GM19099 (cell line): ENCODE data around the gene KYNU.

Source experiments
- POLR2A ChIP-seq: IDR thresholded peaks from 3 replicates; pipeline ENCODE4 v1.6.1; 2011; ENCODE audit warnings: low read depth; ENCODE audit not compliant: insufficient read length; ENCODE audit errors: extremely low read depth

Gene KYNU

DNA sequence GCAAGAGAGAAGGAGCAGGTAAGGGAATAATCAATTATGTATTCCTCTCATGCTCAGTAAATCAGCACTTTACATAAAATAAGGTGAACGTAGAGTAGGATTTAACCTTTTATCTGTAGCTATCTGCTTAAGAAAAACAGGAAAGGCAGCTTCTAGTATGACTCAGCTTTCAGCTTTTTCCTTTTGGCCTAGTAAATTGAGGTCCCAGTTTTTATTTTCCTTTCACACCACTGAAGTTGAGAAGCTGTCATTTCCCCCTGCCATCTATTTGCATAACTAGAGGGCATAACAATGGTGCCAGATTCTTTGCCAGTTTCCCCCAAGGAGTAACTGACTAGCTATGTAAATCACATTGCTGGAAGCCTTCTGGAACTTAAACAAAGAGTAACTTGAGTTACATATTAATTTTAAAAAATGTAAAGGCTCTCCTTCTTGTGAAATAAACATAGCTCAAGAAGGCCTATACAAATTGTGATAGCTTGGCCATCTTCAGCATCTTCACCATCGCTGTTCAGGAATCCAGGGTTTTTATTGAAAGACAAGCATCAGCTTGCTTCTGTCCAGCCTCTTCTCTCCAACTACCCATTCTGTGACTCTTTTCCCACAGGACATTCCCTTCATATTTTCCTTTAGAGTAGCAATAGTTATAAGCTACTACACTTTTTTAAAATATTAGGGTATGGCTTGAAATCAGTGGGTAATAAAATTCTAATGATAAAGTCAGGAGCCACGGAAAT lies 97.0 kb downstream of the KYNU start:
- no peak for TF ChIP-seq POLR2A

DNA sequence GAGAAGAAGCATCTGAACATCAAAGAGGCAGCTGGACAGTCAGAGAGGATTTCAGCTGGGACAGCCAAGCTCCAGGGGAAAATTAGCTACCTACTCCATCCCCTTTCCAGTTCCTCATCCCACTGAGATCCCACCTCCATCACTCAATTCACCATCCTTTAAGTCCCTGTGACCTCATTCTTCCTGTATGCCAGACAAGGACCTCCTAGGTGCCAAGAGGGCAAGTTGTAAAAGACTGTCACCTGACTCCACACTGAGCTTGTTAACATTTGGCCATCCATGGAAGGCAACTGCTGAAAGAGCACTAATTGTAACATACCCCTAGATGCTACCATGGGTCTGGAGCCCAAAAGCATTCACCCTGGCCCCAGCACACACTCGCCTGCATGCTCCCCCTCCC lies 97.8 kb downstream of the KYNU start:
- no peak for TF ChIP-seq POLR2A

DNA sequence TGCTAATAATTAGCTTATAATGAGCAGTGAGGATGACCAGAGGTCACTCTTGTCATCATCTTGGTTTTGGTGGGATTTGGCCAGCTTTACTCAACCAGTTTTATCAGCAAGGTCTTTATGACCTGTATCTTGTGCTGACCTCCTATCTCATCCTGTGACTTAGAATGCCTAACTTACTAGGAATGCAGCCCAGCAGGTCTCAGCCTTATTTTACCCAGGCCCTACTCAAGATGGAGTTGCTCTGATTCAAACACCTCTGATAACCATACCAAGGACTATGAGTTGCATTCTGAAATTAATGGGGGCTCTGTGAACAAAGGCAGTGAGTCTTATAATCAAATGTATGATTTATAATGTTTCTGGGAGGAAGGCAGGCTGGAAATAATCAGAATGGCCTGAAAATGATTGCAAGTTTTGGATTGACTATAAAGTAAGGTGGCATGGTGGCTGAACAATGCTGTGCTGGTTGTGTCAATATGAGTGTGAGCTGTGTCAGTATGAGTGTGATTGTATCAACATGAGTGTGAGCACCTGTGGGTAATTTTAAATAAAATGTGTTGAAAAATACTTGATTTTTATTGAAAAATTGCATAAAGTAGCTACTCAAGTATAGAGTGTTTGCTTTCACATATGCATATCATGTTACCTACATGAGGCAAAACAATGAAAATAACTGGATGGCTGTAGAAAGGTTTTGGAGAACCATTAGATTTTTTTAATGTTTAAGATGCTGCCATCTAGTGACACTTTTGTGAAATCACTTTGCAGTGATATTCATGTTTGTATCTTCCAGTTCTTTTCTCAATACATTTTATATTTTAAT lies 103.0 kb downstream of the KYNU start:
- no peak for TF ChIP-seq POLR2A

DNA sequence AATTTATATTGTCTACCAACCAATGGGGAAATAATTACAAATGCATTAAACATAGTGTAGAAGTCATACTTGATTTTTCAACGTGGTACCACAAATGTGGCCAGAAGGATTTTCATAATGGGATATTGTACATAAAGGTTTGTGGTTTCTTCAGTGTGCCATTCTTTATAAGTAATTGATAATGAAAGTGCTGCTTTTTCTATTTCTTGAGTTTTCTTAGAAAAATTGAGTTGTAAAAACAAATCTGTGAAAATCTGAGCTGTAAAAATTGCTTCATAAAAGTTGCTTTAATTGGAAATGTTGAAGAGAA lies 103.6 kb downstream of the KYNU start:
- no peak for TF ChIP-seq POLR2A

DNA sequence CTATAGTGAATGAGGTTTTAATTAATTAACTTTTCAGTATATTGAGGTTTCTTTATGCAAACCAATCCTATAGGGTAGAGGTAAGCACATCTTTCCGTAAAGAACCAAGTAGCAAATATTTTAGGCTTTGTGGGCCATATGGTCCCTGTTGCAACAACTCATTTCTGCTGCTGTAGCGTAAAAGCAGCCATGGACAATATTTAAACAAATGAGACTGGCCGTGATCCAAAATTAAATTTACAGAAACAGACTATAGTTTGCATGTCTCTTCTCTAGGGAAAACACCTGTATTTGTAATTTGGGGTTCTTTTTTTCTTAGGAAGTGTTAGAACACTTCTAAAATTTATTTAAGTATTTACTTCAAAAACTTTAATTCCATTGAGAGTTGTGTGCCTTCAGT lies 104.3 kb downstream of the KYNU start:
- no peak for TF ChIP-seq POLR2A

DNA sequence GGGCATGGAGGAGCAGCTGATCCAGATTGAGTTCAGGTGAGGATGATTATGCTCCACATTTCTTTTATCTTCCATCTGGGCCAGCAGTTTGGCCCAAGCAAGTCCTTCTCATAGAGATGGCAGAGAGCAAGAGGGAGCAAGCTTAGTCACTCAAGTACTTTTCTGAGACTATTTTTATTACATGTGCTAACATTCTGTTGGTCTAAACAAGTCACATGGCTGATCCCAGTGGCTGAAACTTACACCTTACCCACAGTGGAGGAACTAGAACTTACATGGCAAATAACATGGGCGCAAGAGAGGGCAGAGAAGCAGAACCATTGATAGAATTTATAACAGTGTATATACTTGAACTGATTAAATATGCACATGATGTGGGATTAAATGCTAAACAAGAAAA lies 105.7 kb downstream of the KYNU start:
- no peak for TF ChIP-seq POLR2A

DNA sequence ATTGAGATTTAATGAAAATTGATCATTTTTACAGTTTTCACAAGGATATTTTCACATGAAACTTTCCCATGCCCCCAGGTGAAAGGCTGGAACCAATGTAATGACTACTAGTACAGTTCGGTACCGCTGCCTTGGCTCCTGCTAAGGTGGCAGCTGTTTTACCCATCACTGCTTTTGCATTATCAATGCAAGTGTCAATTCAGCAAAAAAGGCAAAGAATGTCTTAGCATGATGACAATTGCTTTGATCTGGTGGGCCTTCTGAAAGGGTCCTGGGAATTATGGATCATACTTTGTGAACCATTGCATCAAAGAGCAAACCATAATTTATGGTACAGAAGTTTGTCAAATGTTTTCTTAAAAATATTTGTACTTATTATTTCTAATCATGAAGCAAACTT lies 107.2 kb downstream of the KYNU start:
- no peak for TF ChIP-seq POLR2A

DNA sequence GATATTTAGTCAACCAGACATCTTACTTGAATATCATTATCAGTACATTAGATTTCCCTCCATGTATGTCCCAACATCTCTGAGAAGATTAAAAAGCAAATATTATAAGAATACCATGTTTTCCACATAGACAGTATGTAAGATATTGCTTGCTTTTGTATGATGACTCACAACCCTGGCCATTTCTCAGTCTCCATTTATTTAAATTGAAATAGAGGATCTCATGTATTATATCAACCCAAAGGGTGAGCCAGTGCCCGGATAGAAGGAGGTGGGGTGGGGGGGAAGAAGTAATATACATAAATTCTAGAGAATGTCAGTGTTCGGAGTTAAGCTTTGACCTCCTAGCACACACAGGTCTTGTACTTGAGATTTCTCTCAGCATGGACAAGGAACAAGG lies 109.6 kb downstream of the KYNU start:
- TF ChIP-seq POLR2A, result no peak

DNA sequence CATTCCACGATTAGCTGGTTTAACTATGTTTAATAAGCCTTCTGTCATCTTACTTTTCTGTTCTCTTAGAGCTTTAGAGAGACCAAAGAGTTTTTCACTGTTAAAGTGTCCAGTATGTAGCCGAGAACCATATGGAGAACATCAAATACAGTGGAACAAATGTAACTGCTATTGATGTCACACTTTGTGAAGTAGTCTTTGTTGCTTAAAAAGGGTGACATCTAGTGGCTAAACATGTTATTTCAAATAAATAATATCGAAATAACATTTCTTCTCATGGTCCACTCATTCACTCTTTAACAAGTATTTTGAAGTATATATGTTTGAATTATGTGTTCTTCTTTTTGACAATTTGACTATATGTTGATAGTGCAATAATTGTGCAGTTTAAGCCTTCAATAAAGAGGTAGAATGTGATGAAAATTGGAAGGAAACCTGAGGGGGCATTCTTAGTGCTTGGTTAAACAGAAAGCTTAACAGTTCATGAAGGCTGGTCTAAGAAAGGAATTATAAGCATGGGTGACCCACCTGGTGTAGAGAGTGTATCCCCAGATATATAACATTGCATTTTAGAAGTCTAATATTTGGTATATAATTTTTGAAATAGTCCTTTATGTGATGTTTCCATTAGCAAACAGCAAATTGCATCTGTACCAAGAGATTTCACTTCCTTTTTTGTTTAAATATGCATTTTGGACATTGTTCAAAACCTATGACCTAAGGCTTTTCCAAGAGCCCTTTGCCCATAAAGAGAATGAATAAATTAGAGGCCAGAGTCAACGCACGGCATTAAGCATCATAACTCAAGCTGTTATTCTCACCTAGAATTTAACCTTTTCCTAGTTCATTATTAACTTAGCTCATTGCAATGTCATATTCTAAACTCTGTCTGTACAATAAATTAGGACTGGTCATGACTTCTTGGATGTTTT lies 112.1 kb downstream of the KYNU start:
- no peak for TF ChIP-seq POLR2A

DNA sequence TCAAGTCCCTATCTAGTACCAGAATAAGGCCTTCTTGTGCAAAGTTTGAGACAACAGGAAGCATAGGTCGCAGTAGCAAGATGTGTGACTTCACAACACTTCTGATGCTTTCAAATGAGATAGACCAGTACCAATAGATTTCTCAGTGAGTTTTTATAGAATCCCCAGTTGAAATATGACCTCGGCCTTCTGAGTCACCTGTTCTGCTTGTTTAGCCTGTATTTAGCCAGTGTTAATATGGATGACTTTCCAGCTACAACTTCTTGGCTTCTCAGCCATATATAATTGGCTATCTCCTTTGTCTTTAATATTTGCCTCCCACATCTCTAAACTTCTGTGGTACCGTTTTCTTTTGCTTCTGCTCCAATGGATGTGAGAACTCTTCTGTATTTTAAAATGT lies 113.8 kb downstream of the KYNU start:
- TF ChIP-seq POLR2A, result no peak

DNA sequence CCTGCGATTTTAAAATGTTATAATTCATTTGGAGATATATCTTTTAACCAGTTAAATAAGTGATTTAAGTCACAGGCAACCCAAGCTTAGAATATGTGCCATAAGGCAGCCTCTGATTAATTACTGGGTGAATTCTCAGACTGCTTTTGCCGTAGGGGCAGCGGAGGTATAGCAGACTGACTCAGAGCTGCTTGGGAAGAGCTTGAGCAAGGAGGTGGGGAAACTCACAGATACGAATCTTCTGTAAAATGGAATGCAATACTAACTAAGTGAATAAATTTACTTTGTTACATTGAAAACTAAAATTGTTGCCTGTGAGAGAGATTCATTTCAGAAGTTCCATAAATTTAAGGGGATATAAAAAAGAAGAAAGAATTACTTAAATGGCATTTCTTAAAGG lies 115.4 kb downstream of the KYNU start:
- TF ChIP-seq POLR2A, result no peak

DNA sequence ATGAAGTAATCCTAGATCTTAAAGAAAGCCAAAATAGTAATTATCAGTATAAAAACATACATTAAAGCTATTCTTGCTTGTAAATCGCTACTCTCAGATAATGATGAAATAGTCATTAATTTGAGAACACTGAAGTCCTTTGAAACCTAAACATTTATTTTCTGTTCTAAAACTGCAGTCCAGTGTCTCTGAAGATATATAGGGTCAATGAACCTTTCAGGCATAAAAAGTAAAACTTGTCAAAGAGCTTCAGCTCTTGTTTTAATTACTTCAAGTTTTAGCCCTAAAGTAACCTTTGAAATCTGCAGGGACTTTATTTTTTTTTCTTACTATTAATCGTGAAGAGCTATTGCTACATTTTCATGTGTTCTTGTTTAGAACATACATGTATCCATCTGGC lies 116.3 kb downstream of the KYNU start:
- TF ChIP-seq POLR2A, result no peak

DNA sequence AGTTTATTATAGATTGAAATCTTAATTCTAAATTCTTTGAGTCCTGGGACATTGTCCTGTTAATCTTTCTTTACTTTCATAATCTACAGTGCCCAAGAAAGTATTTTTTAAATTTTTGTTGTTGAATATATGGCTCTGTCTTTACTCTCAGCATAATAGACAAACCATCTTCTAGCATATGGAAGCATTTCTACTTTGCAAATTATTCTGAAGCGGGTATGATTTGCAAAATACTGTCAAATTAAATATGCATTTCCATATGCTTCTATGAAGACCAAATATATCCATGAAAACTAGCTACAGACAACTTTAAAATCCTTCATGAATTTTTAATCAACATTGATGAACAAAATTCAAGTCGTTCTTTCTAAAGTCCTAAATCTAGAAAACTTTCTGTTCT lies 117.2 kb downstream of the KYNU start:
- TF ChIP-seq POLR2A, result no peak

DNA sequence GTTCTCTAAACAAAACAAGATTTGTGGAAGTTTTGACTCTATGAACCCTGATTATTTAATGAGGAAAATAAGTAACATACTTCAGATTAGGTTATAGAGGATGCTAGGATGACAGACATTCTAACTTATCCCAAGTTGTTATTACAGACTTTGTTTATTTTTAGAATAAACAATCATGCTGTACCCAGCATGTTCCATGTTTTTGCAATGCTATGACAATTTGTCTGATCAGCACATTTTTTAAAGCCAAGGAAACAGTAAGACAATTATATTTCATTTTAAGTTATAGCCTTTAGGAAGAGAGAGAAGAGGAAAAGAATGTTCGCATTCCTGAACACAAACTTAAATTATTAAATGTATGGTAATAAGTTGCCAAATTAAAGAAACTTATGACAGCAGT lies 119.8 kb downstream of the KYNU start:
- TF ChIP-seq POLR2A, result no peak

DNA sequence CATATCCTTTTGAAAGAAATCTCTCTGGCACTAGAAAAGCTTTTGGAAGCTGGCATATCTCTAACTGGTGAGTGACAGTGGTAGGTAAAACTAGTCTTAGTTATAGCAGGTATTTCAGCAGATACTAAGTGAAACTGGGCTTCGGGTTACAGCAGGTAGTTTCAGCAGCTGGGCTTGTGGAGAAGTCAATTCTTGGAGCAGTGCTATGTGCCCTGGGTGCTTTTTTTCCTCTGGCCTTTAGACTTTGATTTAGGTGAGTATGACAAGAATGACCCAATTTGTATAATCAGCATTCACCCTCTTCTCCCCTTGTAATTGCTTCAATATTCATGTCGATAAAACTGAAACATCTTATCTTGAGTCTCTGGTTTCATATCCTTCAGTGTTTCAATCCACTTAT lies 123.1 kb downstream of the KYNU start:
- no peak for TF ChIP-seq POLR2A
